Stimulated activated CD8-positive, alpha-beta memory T cell treated with anti-CD3 and anti-CD28 coated beads, Interleukin-4, amount 100 ng/mL, for 24 hours (primary cell): Measurements from ENCODE around the gene TUBB1.
"Not testable (repeated sequence)": the region's sequence is repeated elsewhere in the genome, so short reads cannot be mapped to it uniquely, and the experiment has no call there.

Source experiments
- DNase-seq: peaks from one replicate; pipeline ENCODE4 v3.0.0-alpha.2; 2020; ENCODE audit warnings: low read depth

Gene TUBB1

GRCh38 chr20:59019217-59019616 is at the start of gene TUBB1:
TUBB1 (plus strand) TSS chr20:59019429; CDS start chr20:59019523, 94 bp downstream.
- DNase-seq, result no peak

GRCh38 chr20:58969439-58969838 is 49.8 kb upstream of the TUBB1 start:
- DNase-seq, result no peak

- no peak for DNase-seq
These were observed 49.1 kb upstream of the TUBB1 start for GRCh38 chr20:58970146-58970545.

GRCh38 chr20:58971429-58971828 is 47.8 kb upstream of the TUBB1 start:
- no peak for DNase-seq

GRCh38 chr20:58973179-58973578 is 46.0 kb upstream of the TUBB1 start:
- DNase-seq, result no peak

- DNase-seq, result no peak
These were observed 45.4 kb upstream of the TUBB1 start for GRCh38 chr20:58973866-58974265.

GRCh38 chr20:58975353-58975752 is 43.9 kb upstream of the TUBB1 start:
- DNase-seq, result no peak

GRCh38 chr20:58976061-58976730 is 43.0 kb upstream of the TUBB1 start:
- no peak for DNase-seq

GRCh38 chr20:58978351-58979190 is 40.7 kb upstream of the TUBB1 start:
- no peak for DNase-seq

- DNase-seq, result peak; percentile 82
These were observed 38.3 kb upstream of the TUBB1 start, which contains the start of gene NELFCD for GRCh38 chr20:58980711-58981627. NELFCD (plus strand) TSS chr20:58981256; CDS start chr20:58981310, 54 bp downstream.

GRCh38 chr20:58981628-58982364 is 37.4 kb upstream of the TUBB1 start:
- DNase-seq, result no peak

GRCh38 chr20:58982406-58983114 is 36.7 kb upstream of the TUBB1 start:
- no peak for DNase-seq

GRCh38 chr20:58983115-58983468 is 36.1 kb upstream of the TUBB1 start:
- DNase-seq, result not testable (repeated sequence)

GRCh38 chr20:58984691-58985090 is 34.5 kb upstream of the TUBB1 start:
- DNase-seq, result no peak

- DNase-seq, result no peak
These were observed 33.6 kb upstream of the TUBB1 start for GRCh38 chr20:58985656-58986055.

- no peak for DNase-seq
These were observed 32.8 kb upstream of the TUBB1 start for GRCh38 chr20:58986286-58986967.

- DNase-seq, result no peak
These were observed 32.2 kb upstream of the TUBB1 start for GRCh38 chr20:58986968-58987517.

GRCh38 chr20:58987790-58988564 is 31.3 kb upstream of the TUBB1 start:
- DNase-seq, result no peak

- DNase-seq, result no peak
These were observed 30.7 kb upstream of the TUBB1 start for GRCh38 chr20:58988565-58988882.
